Measurements from ENCODE around the gene ASCC2. TPM values are rescaled to one million over a fixed set of nuclear protein-coding genes. Genes with fewer than 3 reads are reported as not detected.

ASCC2 gene
- total RNA-seq, 1 experiment from 2014 or later: 47.0 TPM

DNA sequence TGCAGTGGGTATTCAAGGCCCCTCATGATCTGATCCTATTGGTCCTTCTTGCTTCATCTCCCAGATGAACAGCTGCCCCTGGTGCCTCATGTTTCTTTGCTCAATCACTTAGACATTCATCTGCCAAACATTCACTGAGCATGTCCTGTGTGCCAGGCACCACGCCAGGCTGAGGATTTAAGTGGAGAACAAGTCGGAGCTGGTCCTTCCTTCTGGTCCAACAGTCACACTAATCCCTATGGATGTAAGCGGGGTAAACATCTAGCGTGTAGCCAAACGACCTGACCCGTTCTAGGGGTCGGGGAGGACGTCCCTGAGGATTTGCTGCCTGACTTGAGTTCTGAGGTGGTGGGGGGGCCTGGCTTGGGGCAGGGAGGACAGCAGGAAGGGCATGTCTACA, 93.2 kb downstream of the ASCC2 start:
- no peaks in the 10 kb centered on the region for H3K4me1 ChIP-seq (replicated peaks)
- H3K27ac ChIP-seq: no peak overlapping the region
- no peaks in the 10 kb centered on the region for H3K9me3 ChIP-seq (replicated peaks)
- no peak for DNase-seq (ENCODE audit: low read depth in 1 of 2, low spot score in 2 of 2)
- H3K27me3 ChIP-seq (replicated peaks): no peaks in the 10 kb centered on the region
- H3K4me3 ChIP-seq: no peak overlapping the region
- peaks cover 14% of the 10 kb centered on the region for H3K36me3 ChIP-seq

DNA sequence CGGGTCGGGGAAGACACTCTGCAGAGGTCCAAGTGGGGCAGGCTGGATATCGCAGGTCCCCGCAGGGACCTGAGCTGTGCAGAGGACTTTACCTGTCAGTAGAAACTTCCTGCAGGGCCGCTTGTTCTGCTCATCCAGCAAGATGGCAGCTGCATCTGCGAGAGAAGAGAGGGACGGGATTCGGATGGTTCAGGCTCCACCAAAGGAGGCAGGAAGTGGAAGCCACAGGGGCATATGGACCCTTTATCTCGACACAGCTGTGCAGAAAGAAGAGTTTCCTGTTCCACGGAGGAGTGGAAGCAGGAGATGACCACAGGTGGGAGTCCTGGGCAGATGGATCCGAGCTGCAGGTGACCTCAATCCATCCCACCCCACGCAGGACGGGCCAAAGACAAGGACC, 95.7 kb downstream of the ASCC2 start:
- no peak for DNase-seq (ENCODE audit: low read depth in 1 of 2, low spot score in 2 of 2)
- Histone ChIP-seq H3K27me3 (replicated peaks) (no peaks in the 10 kb centered on the region), H3K9me3 (replicated peaks) (no peaks in the 10 kb centered on the region), H3K27ac (no peak overlapping the region), H3K36me3 (peaks cover 12% of the 10 kb centered on the region), H3K4me1 (replicated peaks) (no peaks in the 10 kb centered on the region), H3K4me3 (no peak overlapping the region)

DNA sequence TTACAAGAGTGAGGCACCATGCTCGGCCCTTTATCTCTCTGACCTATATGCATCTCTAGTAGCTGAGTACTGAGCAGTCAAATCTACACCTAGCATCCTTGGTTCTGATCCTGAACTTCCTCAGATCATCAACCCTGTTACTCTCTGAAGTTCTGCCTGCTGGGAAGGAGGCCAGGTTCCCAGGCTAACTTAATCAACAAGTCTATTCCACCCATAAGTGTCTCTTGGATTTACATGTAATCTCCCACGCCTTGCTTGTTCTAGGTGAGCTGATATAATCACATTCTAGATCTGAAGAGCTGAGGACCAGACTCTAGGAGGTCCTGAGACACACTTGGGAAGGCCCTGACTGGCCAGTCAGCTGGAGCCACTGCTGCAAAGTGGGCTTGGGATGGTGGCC, 96.1 kb downstream of the ASCC2 start:
- Histone ChIP-seq H3K4me3 (no peak overlapping the region), H3K36me3 (peaks cover 8% of the 10 kb centered on the region), H3K27me3 (replicated peaks) (no peaks in the 10 kb centered on the region), H3K9me3 (replicated peaks) (no peaks in the 10 kb centered on the region), H3K27ac (no peak overlapping the region), H3K4me1 (replicated peaks) (no peaks in the 10 kb centered on the region)
- no peak for DNase-seq (ENCODE audit: low read depth in 1 of 2, low spot score in 2 of 2)

DNA sequence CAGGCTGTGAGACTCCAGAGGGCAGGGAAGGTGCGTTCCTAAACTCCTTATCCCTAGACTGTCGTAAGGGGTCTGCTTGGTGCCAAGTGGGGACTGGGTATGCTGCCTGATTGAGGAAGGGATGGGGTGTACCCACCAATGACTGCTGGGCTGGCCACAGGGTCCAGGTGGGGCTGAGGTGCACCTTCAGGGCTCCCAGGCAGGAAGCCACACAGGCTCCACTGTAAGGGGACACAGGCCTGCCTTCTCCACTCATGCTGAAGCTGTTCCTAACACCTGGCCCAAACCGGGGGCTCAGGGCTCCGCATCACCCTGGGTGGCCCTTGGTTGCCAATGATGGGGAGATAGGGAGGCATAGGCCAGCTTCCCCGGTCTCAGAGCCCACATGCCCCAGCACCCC, 97.9 kb downstream of the ASCC2 start:
- DNase-seq (ENCODE audit: low read depth in 1 of 2, low spot score in 2 of 2): no peak
- Histone ChIP-seq H3K9me3 (replicated peaks) (no peaks in the 10 kb centered on the region), H3K27me3 (replicated peaks) (no peaks in the 10 kb centered on the region), H3K27ac (no peak overlapping the region), H3K36me3 (0 out of 2 replicates have a peak, but pooled peaks cover 4% of the 10 kb centered on the region), H3K4me1 (replicated peaks) (no peaks in the 10 kb centered on the region), H3K4me3 (no peak overlapping the region)

DNA sequence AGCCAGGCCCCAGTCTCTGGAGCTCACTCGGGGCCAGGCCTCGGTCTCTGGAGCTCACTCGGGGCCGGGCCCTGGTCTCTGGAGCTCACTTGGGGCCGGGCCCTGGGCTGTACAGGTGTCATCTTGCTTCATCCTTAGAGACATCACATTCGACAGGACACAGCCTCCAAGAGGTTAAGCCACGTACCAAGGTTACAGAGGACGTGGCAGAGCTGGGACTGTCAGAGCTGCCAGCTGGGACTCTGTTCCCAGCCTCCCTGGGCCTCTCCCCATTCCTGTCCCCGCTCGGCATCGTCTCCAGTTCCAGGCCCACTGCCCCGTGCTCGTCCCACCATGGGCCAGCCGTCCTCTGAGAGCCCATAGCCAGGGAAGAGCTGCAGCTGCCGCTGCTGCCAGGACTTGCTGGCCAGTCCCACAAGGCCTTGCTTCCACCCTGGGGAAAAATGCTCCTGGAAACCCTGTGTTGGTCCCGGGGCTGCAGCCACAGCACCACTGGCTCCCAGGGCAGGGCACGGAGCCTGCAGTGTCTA, 98.7 kb downstream of the ASCC2 start:
- no peak overlapping the region for H3K4me3 ChIP-seq
- H3K36me3 ChIP-seq: 0 out of 2 replicates have a peak, but pooled peaks cover 4% of the 10 kb centered on the region
- no peaks in the 10 kb centered on the region for H3K27me3 ChIP-seq (replicated peaks)
- no peak overlapping the region for H3K27ac ChIP-seq
- DNase-seq (ENCODE audit: low read depth in 1 of 2, low spot score in 2 of 2): no peak
- H3K9me3 ChIP-seq (replicated peaks): no peaks in the 10 kb centered on the region
- no peaks in the 10 kb centered on the region for H3K4me1 ChIP-seq (replicated peaks)

Other genes starting within 250 kb of the ASCC2 start
- 105 and 151 TPM in 2 replicates for gene NF2, start 234.6 kb downstream of the ASCC2 start, total RNA-seq (2014; rRNA removed; shearing (Covaris generic))
- not detected in 2 replicates for gene CABP7, start 118.3 kb downstream of the ASCC2 start, total RNA-seq (2014; rRNA removed; shearing (Covaris generic))
- gene ZMAT5, start 71.3 kb downstream of the ASCC2 start, total RNA-seq (2014; rRNA removed; shearing (Covaris generic)): 36.8 and 37.0 TPM in 2 replicates
- 150 and 218 TPM in 2 replicates for gene UQCR10, start 70.9 kb downstream of the ASCC2 start, total RNA-seq (2014; rRNA removed; shearing (Covaris generic))
- gene MTMR3, start 44.9 kb upstream of the ASCC2 start, total RNA-seq (2014; rRNA removed; shearing (Covaris generic)): 25.6 and 26.4 TPM in 2 replicates
- not detected in 2 replicates for gene HORMAD2, start 242.2 kb upstream of the ASCC2 start, total RNA-seq (2014; rRNA removed; shearing (Covaris generic))

Data from SJSA1 (cell line).